BLaER1 (cell line): ENCODE data around the gene EPN2.

Source experiments
- H3K27ac ChIP-seq: shearing (Covaris generic); formaldehyde crosslinking; 2 replicates; pipeline ENCODE4 v1.8.1; 2022
- H3K27me3 ChIP-seq: shearing (Covaris generic); formaldehyde crosslinking; 2 replicates; pipeline ENCODE4 v1.8.1; 2022
- H3K36me3 ChIP-seq: shearing (Covaris generic); formaldehyde crosslinking; 2 replicates; pipeline ENCODE4 v1.8.1; 2022
- H3K4me1 ChIP-seq: shearing (Covaris generic); formaldehyde crosslinking; 2 replicates; pipeline ENCODE4 v1.8.1; 2022
- H3K4me2 ChIP-seq: shearing (Covaris generic); formaldehyde crosslinking; 2 replicates; pipeline ENCODE4 v1.8.1; 2022
- H3K4me3 ChIP-seq: shearing (Covaris generic); formaldehyde crosslinking; 2 replicates; pipeline ENCODE4 v1.8.1; 2022
- H3K9ac ChIP-seq: shearing (Covaris generic); formaldehyde crosslinking; 2 replicates; pipeline ENCODE4 v1.8.1; 2022
- H3K9me3 ChIP-seq: shearing (Covaris generic); formaldehyde crosslinking; 2 replicates; pipeline ENCODE4 v1.8.1; 2022
- H4K20me1 ChIP-seq: shearing (Covaris generic); formaldehyde crosslinking; 2 replicates; pipeline ENCODE4 v1.8.1; 2022
- Cebpa-rat ChIP-seq: shearing (Covaris generic); IDR thresholded peaks from 2 replicates; pipeline ENCODE4 v1.8.1; 2022

EPN2 gene

DNA sequence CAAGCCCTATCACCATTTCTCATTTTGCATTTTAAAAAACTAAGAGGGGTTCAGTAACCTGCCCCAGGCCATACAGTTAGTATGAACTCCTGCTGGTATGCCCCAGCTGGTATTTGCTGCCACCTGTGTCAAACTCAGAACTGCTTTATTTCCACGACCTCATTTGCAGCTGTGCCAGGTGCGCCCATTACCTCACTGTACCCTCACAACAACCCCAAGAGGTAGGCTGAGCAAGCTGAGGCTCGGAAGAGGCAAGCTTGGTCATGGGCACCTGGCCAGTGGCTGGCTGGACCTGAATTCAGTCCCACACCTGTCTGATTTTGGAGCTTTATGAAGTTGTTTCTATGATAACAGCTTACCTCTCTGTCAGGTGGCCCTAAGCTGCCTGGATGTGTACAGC lies 7.6 kb downstream of the EPN2 start:
- H3K27ac ChIP-seq = no peak overlapping the region
- no peaks in the 10 kb centered on the region for H3K9me3 ChIP-seq
- H3K9ac ChIP-seq = no peak overlapping the region
- H3K4me3 ChIP-seq = no peak overlapping the region
- H4K20me1 ChIP-seq = peaks cover 65% of the 10 kb centered on the region
- H3K4me1 ChIP-seq = no peaks in the 10 kb centered on the region
- no peaks in the 10 kb centered on the region for H3K36me3 ChIP-seq
- H3K27me3 ChIP-seq = 0 out of 2 replicates have a peak, but pooled peaks cover 8% of the 10 kb centered on the region
- no peak for TF ChIP-seq Cebpa-rat
- no peak overlapping the region for H3K4me2 ChIP-seq

DNA sequence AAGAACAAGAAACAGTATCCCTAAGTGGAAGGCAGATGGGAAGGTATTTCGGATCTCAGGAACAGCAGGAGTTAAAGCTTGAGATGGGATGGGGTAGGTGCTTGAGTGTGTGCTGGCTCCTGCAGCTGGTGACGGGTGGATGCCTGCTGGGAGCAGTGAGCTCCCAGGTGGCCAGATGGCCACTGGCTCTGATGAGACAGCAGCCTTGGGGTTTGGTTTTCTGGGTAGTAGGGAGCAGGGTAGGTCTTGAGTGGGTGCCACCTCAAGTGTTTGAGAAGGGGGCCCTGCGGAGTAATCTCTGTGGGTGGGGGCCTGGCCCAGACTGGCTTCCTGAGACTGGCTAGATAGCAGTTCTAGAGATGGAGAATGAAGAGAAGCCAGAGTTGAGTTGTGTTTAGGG lies 10.3 kb downstream of the EPN2 start:
- Histone ChIP-seq H3K4me2 (no peak overlapping the region), H3K4me3 (no peak overlapping the region), H3K9ac (no peak overlapping the region), H3K36me3 (no peaks in the 10 kb centered on the region), H3K27ac (no peak overlapping the region), H3K4me1 (no peaks in the 10 kb centered on the region), H3K9me3 (peaks cover under 1% of the 10 kb centered on the region; the same call in 1 of the 2 replicates), H4K20me1 (peaks cover 67% of the 10 kb centered on the region), H3K27me3 (no peaks in the 10 kb centered on the region)
- TF ChIP-seq Cebpa-rat = no peak

DNA sequence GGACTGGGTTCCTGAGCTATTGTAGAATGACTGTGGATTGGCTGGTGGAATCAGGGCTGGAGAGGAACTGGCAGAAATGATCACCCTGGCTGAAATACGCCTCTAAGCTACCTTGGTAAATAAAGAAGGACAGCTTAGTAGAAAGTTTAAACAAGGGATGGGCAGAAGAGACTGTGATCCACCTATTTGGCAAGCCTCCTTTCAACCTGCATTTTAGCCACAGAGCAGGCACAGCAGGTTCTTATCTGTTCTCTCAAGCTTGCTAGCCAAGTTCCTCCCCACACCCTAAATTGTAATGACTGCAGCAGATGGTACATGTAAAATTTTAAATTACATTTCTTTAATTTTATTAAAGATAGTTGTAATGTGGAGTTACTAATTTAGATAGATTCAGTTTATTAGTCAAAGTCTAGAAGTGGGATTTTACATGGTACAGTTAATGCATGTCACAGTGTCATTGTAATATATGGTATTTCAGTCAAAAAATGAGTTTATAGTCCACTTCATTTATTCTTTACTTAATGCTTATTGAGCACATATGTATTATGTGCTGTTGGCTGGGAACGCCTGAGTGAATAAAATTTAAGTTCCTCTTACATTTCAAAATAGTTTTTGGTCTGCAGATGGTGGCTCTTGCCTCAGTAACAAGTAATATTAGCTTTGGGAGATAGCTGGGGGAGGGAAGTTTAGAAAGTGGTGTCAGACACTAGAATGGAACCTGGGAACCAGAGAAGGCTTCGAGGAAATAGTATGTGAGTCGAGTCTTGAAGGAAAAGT lies 11.2 kb downstream of the EPN2 start:
- Histone ChIP-seq H3K4me1 (no peaks in the 10 kb centered on the region), H3K9ac (no peak overlapping the region), H3K27me3 (no peaks in the 10 kb centered on the region), H3K27ac (no peak overlapping the region), H3K36me3 (no peaks in the 10 kb centered on the region), H3K4me3 (no peak overlapping the region), H3K4me2 (no peak overlapping the region), H3K9me3 (peaks cover 9% of the 10 kb centered on the region; the same call in 1 of the 2 replicates), H4K20me1 (peaks cover 62% of the 10 kb centered on the region)
- TF ChIP-seq Cebpa-rat = no peak

DNA sequence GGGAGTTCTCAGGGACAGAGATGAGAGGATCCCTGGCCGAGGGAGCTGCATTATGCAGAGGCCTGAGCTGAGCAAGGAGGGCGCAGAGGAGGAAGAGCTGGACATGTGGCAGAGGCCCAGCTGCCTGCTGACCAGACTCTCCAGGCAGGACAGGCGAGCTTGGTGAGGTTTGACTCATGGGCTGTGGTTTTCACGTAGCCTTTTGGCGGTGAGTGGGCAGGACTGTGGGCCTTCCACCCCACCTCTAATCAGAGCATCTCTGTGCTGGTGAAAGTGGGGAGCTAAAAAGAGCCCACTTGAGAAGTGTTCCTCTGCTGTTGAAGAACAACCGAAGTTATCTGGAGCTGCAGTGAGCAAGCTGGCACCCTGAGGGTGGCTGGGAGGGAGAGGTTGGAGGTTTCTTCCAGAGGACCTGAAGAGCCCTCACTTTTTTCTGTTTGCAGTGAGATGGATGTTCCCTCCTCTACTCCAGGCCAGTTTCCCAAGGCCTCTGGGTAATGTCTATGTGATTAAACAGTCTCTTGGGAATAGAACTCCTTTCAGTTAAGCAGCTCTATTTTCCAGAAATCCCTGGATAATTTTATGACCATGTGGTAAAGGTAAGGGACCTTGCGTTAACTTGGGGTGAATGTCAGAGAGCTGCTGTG lies 11.9 kb downstream of the EPN2 start:
- no peaks in the 10 kb centered on the region for H3K36me3 ChIP-seq
- TF ChIP-seq Cebpa-rat = no peak
- H3K4me2 ChIP-seq = no peak overlapping the region
- no peak overlapping the region for H3K4me3 ChIP-seq
- H3K9me3 ChIP-seq = peaks cover 11% of the 10 kb centered on the region; the same call in 1 of the 2 replicates
- no peak overlapping the region for H3K27ac ChIP-seq
- no peaks in the 10 kb centered on the region for H3K4me1 ChIP-seq
- no peak overlapping the region for H3K9ac ChIP-seq
- peaks cover 55% of the 10 kb centered on the region for H4K20me1 ChIP-seq
- H3K27me3 ChIP-seq = no peaks in the 10 kb centered on the region

DNA sequence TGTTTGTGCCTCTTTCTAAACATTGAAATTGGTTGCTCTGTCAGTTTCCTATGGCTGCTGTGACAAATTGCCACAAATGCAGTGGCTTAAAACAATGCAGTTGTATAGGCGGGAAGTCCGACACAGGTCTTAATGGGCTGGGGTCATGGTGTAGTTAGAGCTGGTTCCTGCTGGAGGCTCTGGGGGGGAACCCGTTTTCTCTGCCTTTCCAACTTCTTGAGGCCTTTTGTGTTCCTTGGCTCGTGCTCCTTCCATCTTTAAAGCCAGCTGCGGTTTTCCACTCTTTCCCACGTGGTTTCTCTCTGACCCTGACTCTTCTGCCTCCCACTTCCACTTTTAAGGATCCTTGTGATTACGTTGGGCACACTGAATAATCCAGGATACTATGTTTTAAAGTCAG lies 12.5 kb downstream of the EPN2 start:
- Histone ChIP-seq H3K36me3 (no peaks in the 10 kb centered on the region), H3K27ac (no peak overlapping the region), H3K9me3 (peaks cover 11% of the 10 kb centered on the region; the same call in 1 of the 2 replicates), H3K9ac (no peak overlapping the region), H3K4me2 (no peak overlapping the region), H4K20me1 (peaks cover 49% of the 10 kb centered on the region), H3K4me3 (no peak overlapping the region), H3K27me3 (no peaks in the 10 kb centered on the region), H3K4me1 (no peaks in the 10 kb centered on the region)
- TF ChIP-seq Cebpa-rat = no peak

DNA sequence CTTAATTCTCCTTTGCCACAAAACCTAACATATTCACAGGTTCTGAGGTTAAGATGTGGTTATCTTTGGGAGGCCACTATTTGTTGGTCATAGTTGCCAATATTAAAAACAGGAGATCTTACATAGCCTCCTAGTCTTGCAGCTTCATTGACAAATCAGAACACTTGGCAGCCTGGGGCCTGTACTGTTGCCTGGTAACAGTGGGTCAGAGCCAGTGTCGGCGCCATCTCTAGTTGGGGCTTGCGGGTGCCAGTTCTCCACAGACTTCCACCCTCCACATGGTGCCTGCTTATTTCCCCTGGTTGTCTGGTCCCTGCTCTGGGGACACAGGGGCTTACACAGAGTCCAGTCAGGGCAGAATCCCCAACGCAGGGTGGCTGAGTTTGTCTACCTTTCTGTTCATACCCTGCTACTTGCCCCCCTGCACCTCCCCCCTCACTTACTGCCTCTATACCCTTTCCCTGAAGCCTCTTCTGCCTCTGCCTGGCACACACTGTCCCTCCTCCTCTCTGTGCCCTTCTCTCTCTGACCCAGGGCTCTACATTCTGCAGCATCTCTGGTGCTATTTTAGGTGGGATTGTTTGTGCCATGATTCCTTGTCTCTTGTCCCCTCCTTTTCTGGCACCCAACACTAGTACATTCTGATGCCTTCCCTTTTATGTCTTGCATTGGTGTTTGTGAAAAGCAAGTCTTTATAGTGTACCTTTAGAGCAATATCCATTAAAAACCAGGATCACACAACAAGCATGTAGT lies 13.4 kb downstream of the EPN2 start:
- Histone ChIP-seq H3K27ac (no peak overlapping the region), H3K27me3 (no peaks in the 10 kb centered on the region), H3K4me3 (no peak overlapping the region), H3K9ac (no peak overlapping the region), H3K36me3 (no peaks in the 10 kb centered on the region), H3K4me1 (no peaks in the 10 kb centered on the region), H4K20me1 (peaks cover 40% of the 10 kb centered on the region), H3K9me3 (peaks cover 11% of the 10 kb centered on the region; the same call in 1 of the 2 replicates), H3K4me2 (no peak overlapping the region)
- TF ChIP-seq Cebpa-rat = no peak

DNA sequence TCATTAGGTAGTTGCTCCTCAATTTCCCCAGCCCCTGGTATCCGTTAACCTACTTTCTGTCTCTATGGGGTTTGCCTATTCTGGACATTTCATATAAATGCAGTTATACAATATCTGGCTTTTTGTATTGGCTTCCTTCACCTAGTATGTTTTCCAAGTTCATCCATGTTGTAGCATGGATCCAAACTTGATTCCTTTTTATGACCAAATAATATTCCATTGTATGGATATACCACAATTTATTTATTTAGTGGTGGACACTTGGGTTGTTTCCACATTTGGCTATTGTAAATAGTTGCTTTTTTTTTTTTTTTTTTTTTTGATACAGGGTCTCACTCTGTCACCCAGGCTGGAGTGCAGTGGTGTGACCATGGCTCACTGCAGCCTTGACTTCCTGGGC lies 15.9 kb downstream of the EPN2 start:
- H3K27ac ChIP-seq = no peak overlapping the region
- H3K4me1 ChIP-seq = no peaks in the 10 kb centered on the region
- H3K4me2 ChIP-seq = no peak overlapping the region
- no peaks in the 10 kb centered on the region for H3K27me3 ChIP-seq
- no peak overlapping the region for H3K4me3 ChIP-seq
- H3K9me3 ChIP-seq = peaks cover 11% of the 10 kb centered on the region; the same call in 1 of the 2 replicates
- no peak for TF ChIP-seq Cebpa-rat
- H3K36me3 ChIP-seq = no peaks in the 10 kb centered on the region
- peaks cover 50% of the 10 kb centered on the region for H4K20me1 ChIP-seq
- H3K9ac ChIP-seq = no peak overlapping the region

DNA sequence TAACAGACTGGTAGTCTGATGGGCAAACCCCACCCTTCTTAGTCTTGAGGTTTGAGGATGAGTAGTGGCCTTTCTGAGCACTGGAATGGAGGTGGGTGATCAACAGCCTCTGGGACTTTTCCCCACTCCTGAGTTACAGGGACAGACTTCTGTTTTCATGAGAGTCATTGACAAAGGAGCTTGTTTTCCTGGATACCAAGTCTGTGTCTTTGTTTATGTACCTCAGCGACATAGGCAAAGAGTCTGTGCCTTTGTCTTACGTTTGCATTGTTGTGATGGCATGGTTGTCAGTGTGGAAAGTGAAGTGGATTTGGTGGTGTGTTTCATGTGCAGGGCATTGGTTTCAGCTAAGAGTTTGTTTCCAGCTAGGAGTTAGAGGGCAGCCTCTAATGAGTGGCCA lies 17.5 kb downstream of the EPN2 start:
- Histone ChIP-seq H3K4me1 (no peaks in the 10 kb centered on the region), H3K9ac (no peak overlapping the region), H3K9me3 (peaks cover 11% of the 10 kb centered on the region; the same call in 1 of the 2 replicates), H4K20me1 (peaks cover 44% of the 10 kb centered on the region), H3K36me3 (no peaks in the 10 kb centered on the region), H3K4me3 (no peak overlapping the region), H3K27ac (no peak overlapping the region), H3K27me3 (no peaks in the 10 kb centered on the region), H3K4me2 (no peak overlapping the region)
- no peak for TF ChIP-seq Cebpa-rat

DNA sequence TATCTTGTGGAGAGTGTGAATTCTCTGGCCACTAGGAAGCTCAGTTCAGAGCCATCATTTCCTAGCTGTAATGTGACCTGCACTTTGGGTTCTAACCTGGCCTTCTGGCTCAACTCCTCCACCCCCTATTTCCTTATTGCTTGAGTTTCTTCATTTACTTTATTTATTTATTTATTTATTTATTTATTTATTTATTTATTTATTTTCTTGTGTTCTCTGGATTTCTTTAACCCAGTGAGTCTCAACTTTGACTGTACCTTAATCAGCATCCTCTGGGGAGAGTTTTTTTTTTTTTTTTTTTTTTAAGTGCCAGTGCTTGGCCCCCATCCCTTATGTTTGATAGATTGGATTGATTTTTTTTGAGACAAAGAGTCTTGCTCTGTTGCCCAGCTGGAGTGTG lies 18.1 kb downstream of the EPN2 start:
- H4K20me1 ChIP-seq = peaks cover 44% of the 10 kb centered on the region

More for the DNA sequence above, 18.1 kb downstream of the EPN2 start:
- H3K27me3 ChIP-seq = no peaks in the 10 kb centered on the region
- no peak overlapping the region for H3K4me2 ChIP-seq
- H3K4me1 ChIP-seq = no peaks in the 10 kb centered on the region
- H3K36me3 ChIP-seq = no peaks in the 10 kb centered on the region
- no peak overlapping the region for H3K4me3 ChIP-seq
- TF ChIP-seq Cebpa-rat = no peak
- H3K27ac ChIP-seq = no peak overlapping the region
- H3K9ac ChIP-seq = no peak overlapping the region
- peaks cover 11% of the 10 kb centered on the region; the same call in 1 of the 2 replicates for H3K9me3 ChIP-seq
